ENCODE measurements around the gene ITIH1. TPM values are rescaled to one million over a fixed set of nuclear protein-coding genes. Genes with fewer than 3 reads are reported as not detected.
"Not testable (repeated sequence)": the region's sequence is repeated elsewhere in the genome, so short reads cannot be mapped to it uniquely, and the experiment has no call there.

The ITIH1 gene
- total RNA-seq, 1 experiment from 2014 or later, result not detected

- Histone ChIP-seq H3K4me3 (ENCODE audit: low read depth, low read length) (no peak overlapping the region), H3K27me3 (replicated peaks; ENCODE audit: control insufficient read depth, insufficient read depth, low read length) (no peaks in the 10 kb centered on the region), H3K9me3 (no peaks in the 10 kb centered on the region), H3K4me1 (peaks cover 26% of the 10 kb centered on the region), H3K36me3 (ENCODE audit: control insufficient read depth, insufficient read depth, low read length) (no peaks in the 10 kb centered on the region)
- TF ChIP-seq, protein P1, sequence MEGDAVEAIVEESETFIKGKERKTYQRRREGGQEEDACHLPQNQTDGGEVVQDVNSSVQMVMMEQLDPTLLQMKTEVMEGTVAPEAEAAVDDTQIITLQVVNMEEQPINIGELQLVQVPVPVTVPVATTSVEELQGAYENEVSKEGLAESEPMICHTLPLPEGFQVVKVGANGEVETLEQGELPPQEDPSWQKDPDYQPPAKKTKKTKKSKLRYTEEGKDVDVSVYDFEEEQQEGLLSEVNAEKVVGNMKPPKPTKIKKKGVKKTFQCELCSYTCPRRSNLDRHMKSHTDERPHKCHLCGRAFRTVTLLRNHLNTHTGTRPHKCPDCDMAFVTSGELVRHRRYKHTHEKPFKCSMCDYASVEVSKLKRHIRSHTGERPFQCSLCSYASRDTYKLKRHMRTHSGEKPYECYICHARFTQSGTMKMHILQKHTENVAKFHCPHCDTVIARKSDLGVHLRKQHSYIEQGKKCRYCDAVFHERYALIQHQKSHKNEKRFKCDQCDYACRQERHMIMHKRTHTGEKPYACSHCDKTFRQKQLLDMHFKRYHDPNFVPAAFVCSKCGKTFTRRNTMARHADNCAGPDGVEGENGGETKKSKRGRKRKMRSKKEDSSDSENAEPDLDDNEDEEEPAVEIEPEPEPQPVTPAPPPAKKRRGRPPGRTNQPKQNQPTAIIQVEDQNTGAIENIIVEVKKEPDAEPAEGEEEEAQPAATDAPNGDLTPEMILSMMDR (IDR thresholded peaks at IDR 0.05; ENCODE audit: insufficient read depth in 1 of 2, low read depth in 1 of 2, low read length in 1 of 2, severe bottlenecking in 1 of 2, unreplicated experiment in 1 of 2), result no peak
- Mint-ChIP-seq H3K27ac (ENCODE audit: unreplicated experiment) (peak overlapping the region; percentile 52), H3K4me3 (ENCODE audit: unreplicated experiment) (no peak overlapping the region), H3K4me1 (ENCODE audit: low read depth, unreplicated experiment) (peaks cover 35% of the 10 kb centered on the region), H3K27me3 (ENCODE audit: insufficient read depth, unreplicated experiment) (no peaks in the 10 kb centered on the region), H3K36me3 (ENCODE audit: insufficient read depth, unreplicated experiment) (no peaks in the 10 kb centered on the region), H3K9me3 (ENCODE audit: unreplicated experiment) (no peaks in the 10 kb centered on the region)
- ChIA-PET CTCF (no interaction called here), POLR2A (no interaction called here)
- DNase-seq, result no peak
- no TSS peak for BruUV-seq (replicated peaks)
- intact Hi-C loops (cut with micrococcal nuclease; ENCODE audit: unreplicated experiment), result no loop called here
Measured at GRCh38 chr3:52774066-52774713, 3.2 kb upstream of the ITIH1 start.

- Histone ChIP-seq H3K27me3 (replicated peaks; ENCODE audit: control insufficient read depth, insufficient read depth, low read length) (no peaks in the 10 kb centered on the region), H3K4me1 (peaks cover 26% of the 10 kb centered on the region), H3K36me3 (ENCODE audit: control insufficient read depth, insufficient read depth, low read length) (no peaks in the 10 kb centered on the region), H3K4me3 (ENCODE audit: low read depth, low read length) (no peak overlapping the region), H3K9me3 (no peaks in the 10 kb centered on the region)
- no peaks in the 10 kb centered on the region for H3K9me3 Mint-ChIP-seq (ENCODE audit: unreplicated experiment)
- peak overlapping the region; percentile 81 for H3K27ac Mint-ChIP-seq (ENCODE audit: unreplicated experiment)
- H3K4me1 Mint-ChIP-seq (ENCODE audit: low read depth, unreplicated experiment), result peaks cover 26% of the 10 kb centered on the region
- H3K27me3 Mint-ChIP-seq (ENCODE audit: insufficient read depth, unreplicated experiment), result no peaks in the 10 kb centered on the region
- TF ChIP-seq, protein P1 (IDR thresholded peaks at IDR 0.05; ENCODE audit: insufficient read depth in 1 of 2, low read depth in 1 of 2, low read length in 1 of 2, severe bottlenecking in 1 of 2, unreplicated experiment in 1 of 2), result no peak
- no peaks in the 10 kb centered on the region for H3K36me3 Mint-ChIP-seq (ENCODE audit: insufficient read depth, unreplicated experiment)
- intact Hi-C loops (cut with micrococcal nuclease; ENCODE audit: unreplicated experiment), result no loop called here
- no TSS peak for BruUV-seq (replicated peaks)
- DNase-seq, result peak; percentile 66 to 79
- peak overlapping the region; percentile 47 for H3K4me3 Mint-ChIP-seq (ENCODE audit: unreplicated experiment)
- CTCF ChIA-PET, result interaction anchor here (1.0 to 1.7 kb wide), 2 partner anchors 10 to 17 kb away, joined by 6 to 7 read pairs; no protein-coding TSS in a partner anchor
- POLR2A ChIA-PET, result no interaction called here
Measured at GRCh38 chr3:52774901-52775864, 2.2 kb upstream of the ITIH1 start.

GRCh38 chr3:52775877-52776276 lies 1.5 kb upstream of the ITIH1 start:
- Histone ChIP-seq H3K4me1 (peaks cover 26% of the 10 kb centered on the region), H3K4me3 (ENCODE audit: low read depth, low read length) (no peak overlapping the region), H3K9me3 (no peaks in the 10 kb centered on the region), H3K36me3 (ENCODE audit: control insufficient read depth, insufficient read depth, low read length) (no peaks in the 10 kb centered on the region), H3K27me3 (replicated peaks; ENCODE audit: control insufficient read depth, insufficient read depth, low read length) (no peaks in the 10 kb centered on the region)
- Mint-ChIP-seq H3K4me3 (ENCODE audit: unreplicated experiment) (no peak overlapping the region), H3K9me3 (ENCODE audit: unreplicated experiment) (no peaks in the 10 kb centered on the region), H3K36me3 (ENCODE audit: insufficient read depth, unreplicated experiment) (no peaks in the 10 kb centered on the region), H3K27ac (ENCODE audit: unreplicated experiment) (peak overlapping the region; percentile 81), H3K27me3 (ENCODE audit: insufficient read depth, unreplicated experiment) (no peaks in the 10 kb centered on the region), H3K4me1 (ENCODE audit: low read depth, unreplicated experiment) (peaks cover 26% of the 10 kb centered on the region)
- no TSS peak for BruUV-seq (replicated peaks)
- TF ChIP-seq, protein P1 (IDR thresholded peaks at IDR 0.05; ENCODE audit: insufficient read depth in 1 of 2, low read depth in 1 of 2, low read length in 1 of 2, severe bottlenecking in 1 of 2, unreplicated experiment in 1 of 2), result no peak
- CTCF ChIA-PET, result interaction anchor here (1.0 to 1.7 kb wide), 2 partner anchors 9 to 17 kb away, joined by 6 to 7 read pairs; no protein-coding TSS in a partner anchor
- POLR2A ChIA-PET, result no interaction called here
- peak; percentile 26 to 38 for DNase-seq
- intact Hi-C loops (cut with micrococcal nuclease; ENCODE audit: unreplicated experiment), result no loop called here

- H3K9me3 Mint-ChIP-seq (ENCODE audit: unreplicated experiment); BruUV-seq (replicated peaks); H3K4me3 Mint-ChIP-seq (ENCODE audit: unreplicated experiment); POLR2A ChIA-PET; H3K36me3 ChIP-seq (ENCODE audit: control insufficient read depth, insufficient read depth, low read length); H3K27me3 Mint-ChIP-seq (ENCODE audit: insufficient read depth, unreplicated experiment); H3K36me3 Mint-ChIP-seq (ENCODE audit: insufficient read depth, unreplicated experiment); H3K9me3 ChIP-seq; H3K4me3 ChIP-seq (ENCODE audit: low read depth, low read length); intact Hi-C loops (cut with micrococcal nuclease; ENCODE audit: unreplicated experiment); H3K27me3 ChIP-seq (replicated peaks; ENCODE audit: control insufficient read depth, insufficient read depth, low read length): not testable (repeated sequence)
- CTCF ChIA-PET, result interaction anchor here (1.7 kb wide), 1 partner anchor 16 kb away, joined by 7 read pairs; no protein-coding TSS in a partner anchor
- H3K4me1 ChIP-seq, result peaks cover 26% of the 10 kb centered on the region
- H3K27ac Mint-ChIP-seq (ENCODE audit: unreplicated experiment), result peak overlapping the region; percentile 81
- DNase-seq, result peak in 1 of 2 experiments; percentile 33
- peaks cover 26% of the 10 kb centered on the region for H3K4me1 Mint-ChIP-seq (ENCODE audit: low read depth, unreplicated experiment)
Measured at GRCh38 chr3:52776486-52776885, 913 bp upstream of the ITIH1 start.

Data from Caco-2 (cell line).